CD4-positive, alpha-beta T cell (primary cell): ENCODE data around the gene WNK2. TPM values are rescaled to one million over a fixed set of nuclear protein-coding genes. Genes with fewer than 3 reads are reported as not detected.

Experiments
- ATAC-seq: fragments of 200-7000 bp; cut with Tn5 transposase; one replicate; pipeline ENCODE4 v1.10.0; 2022; ENCODE audit warnings: mild to moderate bottlenecking; ENCODE audit not compliant: poor library complexity
- CTCF ChIA-PET: fragments of 350-600 bp; sonication (Branson Sonifier 250); formaldehyde crosslinking; loops from one replicate; lab custom pipeline; 2021; ENCODE audit warnings: antibody characterized with exemption, inconsistent platforms; lab: Charles Lee
- POLR2A ChIA-PET: fragments of 350-600 bp; sonication (Branson Sonifier 250); formaldehyde crosslinking; loops from one replicate; lab custom pipeline; 2021; ENCODE audit warnings: antibody characterized with exemption, inconsistent platforms; lab: Charles Lee
- DNase-seq, 14 experiments: peaks; one replicate each; pipeline ENCODE4 v3.0.0-alpha.2; 2013 to 2020; ENCODE audit warnings: mixed read lengths in 2 of 14
- H3K27ac ChIP-seq, 2 donors: one replicate each; pipeline versions ENCODE4 v1.5.1 to v1.7.0; 2013; ENCODE audit warnings: low read length in 2 of 2, low read depth in 1 of 2, mild to moderate bottlenecking in 1 of 2
- H3K27me3 ChIP-seq, 2 experiments: 1 replicate in 1 of 2; 2 replicates in 1 of 2; pipeline versions ENCODE4 v1.6.1 to v1.7.0; 2013; ENCODE audit warnings: low read length in 2 of 2, control low read depth in 1 of 2, mild to moderate bottlenecking in 1 of 2, moderate library complexity in 1 of 2; ENCODE audit not compliant: insufficient read depth in 2 of 2, control insufficient read depth in 1 of 2
- H3K36me3 ChIP-seq: one replicate; pipeline ENCODE4 v1.6.1; 2013; ENCODE audit warnings: low read length, control low read depth; ENCODE audit not compliant: insufficient read depth
- H3K4me1 ChIP-seq: one replicate; pipeline ENCODE4 v1.6.1; 2013; ENCODE audit warnings: low read length, control low read depth; ENCODE audit not compliant: insufficient read depth
- H3K4me3 ChIP-seq: one replicate; pipeline ENCODE4 v1.5.1; 2013; ENCODE audit warnings: mild to moderate bottlenecking, low read length, moderate library complexity
- H3K9me3 ChIP-seq, 2 experiments: 1 replicate in 1 of 2; 2 replicates in 1 of 2; pipeline versions ENCODE4 v1.6.1 to v1.7.0; 2013; ENCODE audit warnings: low read length in 2 of 2, mild to moderate bottlenecking in 2 of 2, control low read depth in 1 of 2, moderate library complexity in 1 of 2; ENCODE audit not compliant: control insufficient read depth in 1 of 2, insufficient read depth in 1 of 2
- H3K27ac Mint-ChIP-seq: one replicate; pipeline ENCODE4 v1.8.0; 2020; ENCODE audit warnings: mixed read lengths
- H3K27me3 Mint-ChIP-seq: one replicate; pipeline ENCODE4 v1.8.0; 2021; ENCODE audit warnings: mixed read lengths
- H3K36me3 Mint-ChIP-seq: one replicate; pipeline ENCODE4 v1.8.0; 2021; ENCODE audit warnings: low read depth, mixed read lengths
- H3K4me1 Mint-ChIP-seq: one replicate; pipeline ENCODE4 v1.8.0; 2021; ENCODE audit warnings: low read depth, mixed read lengths
- H3K4me3 Mint-ChIP-seq: one replicate; pipeline ENCODE4 v1.8.0; 2020; ENCODE audit warnings: mild to moderate bottlenecking, mixed read lengths
- H3K9me3 Mint-ChIP-seq: one replicate; pipeline ENCODE4 v1.8.0; 2020; ENCODE audit warnings: mixed read lengths
- intact Hi-C, 2 experiments: fragments of 100-400 bp; cut with DNase I in 1 of 2; cut with micrococcal nuclease in 1 of 2; formaldehyde crosslinking; loops; one replicate each; pipeline versions ENCODE4 v1.15.1 to v1.9.0; 2023 to 2025; cut with DNase I, micrococcal nuclease
- total RNA-seq, 174 experiments: library from RNA in 2 of 174; stranded (reverse) in 2 of 174; gene quantifications; one replicate each; pipeline ENCODE4 v1.2.3 and lab custom pipeline; 2021 to 2026
- TF ChIP-seq, protein P1 (sequence below): fragments of 200-600 bp; IDR thresholded peaks from one replicate; pipeline ENCODE4 v1.8.0; 2022; ENCODE audit warnings: antibody characterized with exemption, mild to moderate bottlenecking

The WNK2 gene
- total RNA-seq, 2 experiments from 2014 or later, result 0.19 to 0.22 TPM

DNA sequence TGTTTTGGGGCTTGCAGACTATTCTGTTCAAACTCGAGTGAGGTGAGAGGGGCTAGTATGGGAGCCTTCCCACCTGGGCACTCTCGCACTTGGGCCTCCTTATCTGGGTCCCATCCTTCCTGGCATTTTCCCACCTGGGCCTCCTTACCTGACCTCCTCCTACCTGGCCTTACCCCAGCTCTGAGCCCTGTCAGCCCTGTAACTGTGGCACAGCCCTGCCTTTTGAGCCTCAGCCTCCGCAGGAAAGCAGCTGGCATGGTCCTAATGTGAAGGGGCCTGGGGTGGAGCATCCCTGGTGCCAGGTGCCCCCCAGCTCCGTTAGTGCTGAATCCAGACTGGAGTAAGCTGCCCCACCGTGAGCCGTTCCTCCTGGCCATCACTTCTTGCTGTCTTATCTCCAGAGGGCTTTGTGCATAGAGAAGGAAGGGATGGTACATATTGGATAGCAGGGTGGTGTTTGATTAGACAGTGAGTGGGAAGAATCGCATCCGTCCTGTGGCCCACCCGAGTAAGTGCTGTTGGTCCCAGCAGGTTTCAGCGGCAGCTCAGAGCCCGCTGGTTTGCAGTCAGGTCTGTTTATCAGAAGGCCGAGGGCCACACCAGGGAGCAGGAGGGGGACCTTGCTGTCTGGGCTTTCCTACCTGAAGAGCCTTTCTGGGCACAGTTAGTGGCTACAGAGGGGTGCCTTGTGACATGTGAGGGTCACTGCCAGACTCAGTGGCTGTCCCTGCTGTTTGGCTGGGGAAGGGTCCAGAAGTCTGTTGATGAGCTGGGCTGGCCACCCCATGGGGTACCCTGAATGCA lies 76.5 kb downstream of the WNK2 start:
- Mint-ChIP-seq H3K4me3 (no peak overlapping the region), H3K36me3 (no peaks in the 10 kb centered on the region), H3K4me1 (peaks cover 9% of the 10 kb centered on the region), H3K27me3 (no peaks in the 10 kb centered on the region), H3K27ac (no peak overlapping the region), H3K9me3 (no peaks in the 10 kb centered on the region)
- CTCF ChIA-PET, result no interaction called here
- POLR2A ChIA-PET, result no interaction called here
- Histone ChIP-seq H3K4me1 (no peaks in the 10 kb centered on the region), H3K27me3 (no peaks in the 10 kb centered on the region), H3K4me3 (no peak overlapping the region), H3K27ac (no peak overlapping the region), H3K9me3 (no peaks in the 10 kb centered on the region), H3K36me3 (no peaks in the 10 kb centered on the region)
- intact Hi-C loops, result no loop called here
- ATAC-seq (no peak), DNase-seq (no peak)
- TF ChIP-seq, protein P1, sequence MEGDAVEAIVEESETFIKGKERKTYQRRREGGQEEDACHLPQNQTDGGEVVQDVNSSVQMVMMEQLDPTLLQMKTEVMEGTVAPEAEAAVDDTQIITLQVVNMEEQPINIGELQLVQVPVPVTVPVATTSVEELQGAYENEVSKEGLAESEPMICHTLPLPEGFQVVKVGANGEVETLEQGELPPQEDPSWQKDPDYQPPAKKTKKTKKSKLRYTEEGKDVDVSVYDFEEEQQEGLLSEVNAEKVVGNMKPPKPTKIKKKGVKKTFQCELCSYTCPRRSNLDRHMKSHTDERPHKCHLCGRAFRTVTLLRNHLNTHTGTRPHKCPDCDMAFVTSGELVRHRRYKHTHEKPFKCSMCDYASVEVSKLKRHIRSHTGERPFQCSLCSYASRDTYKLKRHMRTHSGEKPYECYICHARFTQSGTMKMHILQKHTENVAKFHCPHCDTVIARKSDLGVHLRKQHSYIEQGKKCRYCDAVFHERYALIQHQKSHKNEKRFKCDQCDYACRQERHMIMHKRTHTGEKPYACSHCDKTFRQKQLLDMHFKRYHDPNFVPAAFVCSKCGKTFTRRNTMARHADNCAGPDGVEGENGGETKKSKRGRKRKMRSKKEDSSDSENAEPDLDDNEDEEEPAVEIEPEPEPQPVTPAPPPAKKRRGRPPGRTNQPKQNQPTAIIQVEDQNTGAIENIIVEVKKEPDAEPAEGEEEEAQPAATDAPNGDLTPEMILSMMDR, result no peak

- no peak overlapping the region for H3K27ac ChIP-seq
- ChIA-PET POLR2A (no interaction called here), CTCF (no interaction called here)
- peak in 1 of 14 experiments; percentile 4 for DNase-seq
- no peaks in the 10 kb centered on the region for H3K9me3 ChIP-seq
- no peaks in the 10 kb centered on the region for H3K36me3 ChIP-seq
- Mint-ChIP-seq H3K9me3 (no peaks in the 10 kb centered on the region), H3K4me1 (peaks cover 16% of the 10 kb centered on the region), H3K27me3 (no peaks in the 10 kb centered on the region), H3K36me3 (no peaks in the 10 kb centered on the region), H3K27ac (no peak overlapping the region), H3K4me3 (no peak overlapping the region)
- ATAC-seq, result no peak
- intact Hi-C loops, result no loop called here
- TF ChIP-seq, protein P1, result no peak
- H3K27me3 ChIP-seq, result no peaks in the 10 kb centered on the region
- H3K4me3 ChIP-seq, result no peak overlapping the region
- no peaks in the 10 kb centered on the region for H3K4me1 ChIP-seq
These were observed 77.3 kb downstream of the WNK2 start for GRCh38 chr9:93261281-93261680.

GRCh38 chr9:93261735-93262523 lies 78.0 kb downstream of the WNK2 start:
- TF ChIP-seq, protein P1, result no peak
- Histone ChIP-seq H3K4me1 (no peaks in the 10 kb centered on the region), H3K27ac (no peak overlapping the region), H3K9me3 (no peaks in the 10 kb centered on the region), H3K4me3 (no peak overlapping the region), H3K36me3 (no peaks in the 10 kb centered on the region), H3K27me3 (no peaks in the 10 kb centered on the region)
- no peaks in the 10 kb centered on the region for H3K9me3 Mint-ChIP-seq
- ChIA-PET CTCF (no interaction called here), POLR2A (no interaction called here)
- H3K27ac Mint-ChIP-seq, result no peak overlapping the region
- ATAC-seq, result no peak
- peak in 1 of 14 experiments; percentile 8 for DNase-seq
- peaks cover 16% of the 10 kb centered on the region for H3K4me1 Mint-ChIP-seq
- no peaks in the 10 kb centered on the region for H3K36me3 Mint-ChIP-seq
- H3K4me3 Mint-ChIP-seq, result no peak overlapping the region
- H3K27me3 Mint-ChIP-seq, result no peaks in the 10 kb centered on the region
- intact Hi-C loops, result no loop called here
